GM12874 (cell line): ENCODE measurements around the gene GPC6.

Experiments used
- TF ChIP-seq, protein P1 (sequence below): IDR thresholded peaks from 2 replicates; pipeline ENCODE4 v1.5.1; 2011; ENCODE audit warnings: low read depth, mild to moderate bottlenecking, control low read depth, low read length, moderate library complexity; ENCODE audit not compliant: insufficient read depth

GPC6 gene

GRCh38 chr13:93517658-93518057 is 291.1 kb downstream of the GPC6 start:
- TF ChIP-seq, protein P1, sequence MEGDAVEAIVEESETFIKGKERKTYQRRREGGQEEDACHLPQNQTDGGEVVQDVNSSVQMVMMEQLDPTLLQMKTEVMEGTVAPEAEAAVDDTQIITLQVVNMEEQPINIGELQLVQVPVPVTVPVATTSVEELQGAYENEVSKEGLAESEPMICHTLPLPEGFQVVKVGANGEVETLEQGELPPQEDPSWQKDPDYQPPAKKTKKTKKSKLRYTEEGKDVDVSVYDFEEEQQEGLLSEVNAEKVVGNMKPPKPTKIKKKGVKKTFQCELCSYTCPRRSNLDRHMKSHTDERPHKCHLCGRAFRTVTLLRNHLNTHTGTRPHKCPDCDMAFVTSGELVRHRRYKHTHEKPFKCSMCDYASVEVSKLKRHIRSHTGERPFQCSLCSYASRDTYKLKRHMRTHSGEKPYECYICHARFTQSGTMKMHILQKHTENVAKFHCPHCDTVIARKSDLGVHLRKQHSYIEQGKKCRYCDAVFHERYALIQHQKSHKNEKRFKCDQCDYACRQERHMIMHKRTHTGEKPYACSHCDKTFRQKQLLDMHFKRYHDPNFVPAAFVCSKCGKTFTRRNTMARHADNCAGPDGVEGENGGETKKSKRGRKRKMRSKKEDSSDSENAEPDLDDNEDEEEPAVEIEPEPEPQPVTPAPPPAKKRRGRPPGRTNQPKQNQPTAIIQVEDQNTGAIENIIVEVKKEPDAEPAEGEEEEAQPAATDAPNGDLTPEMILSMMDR, result no peak

- TF ChIP-seq, protein P1, result no peak
These were observed 294.7 kb downstream of the GPC6 start for GRCh38 chr13:93521307-93521706.

DNA sequence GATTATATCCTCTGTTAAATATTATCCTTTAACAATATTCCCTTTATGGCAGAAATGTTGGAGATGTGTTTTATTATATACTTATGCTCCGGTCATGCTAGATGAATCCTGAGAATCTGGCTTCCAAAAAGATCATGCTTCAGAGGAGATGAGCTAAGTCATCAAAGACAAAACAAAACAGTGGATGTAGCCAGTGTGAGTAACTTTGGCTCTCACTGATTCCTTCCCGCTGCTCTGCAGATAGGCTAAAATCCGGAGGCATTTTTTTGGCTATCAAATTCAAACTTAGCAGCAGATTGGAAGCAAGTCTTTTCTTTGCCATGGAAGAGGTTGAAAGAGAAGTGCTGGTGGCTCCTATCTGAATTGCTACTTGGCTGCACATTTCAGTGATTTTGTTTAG is 295.9 kb downstream of the GPC6 start:
- TF ChIP-seq, protein P1, result no peak

GRCh38 chr13:93525087-93525486 is 298.5 kb downstream of the GPC6 start:
- TF ChIP-seq, protein P1, result no peak

GRCh38 chr13:93527748-93528297 is 301.2 kb downstream of the GPC6 start:
- TF ChIP-seq, protein P1, result no peak

GRCh38 chr13:93529961-93530360 is 303.4 kb downstream of the GPC6 start:
- TF ChIP-seq, protein P1, result no peak

- TF ChIP-seq, protein P1, result no peak
These were observed 307.6 kb downstream of the GPC6 start for GRCh38 chr13:93534181-93534700.

GRCh38 chr13:93535251-93535650 is 308.6 kb downstream of the GPC6 start:
- TF ChIP-seq, protein P1, result no peak
